Nephron progenitor cell (in vitro differentiated cells): ENCODE measurements around the gene C17orf50.

Experiments
- DNase-seq: peaks from one replicate; pipeline ENCODE4 v3.0.0; 2021
- H3K27ac Mint-ChIP-seq: 2 replicates; pipeline ENCODE4 v1.8.0; 2021; ENCODE audit warnings: mild to moderate bottlenecking, moderate library complexity, mixed read lengths
- H3K27me3 Mint-ChIP-seq: 2 replicates; pipeline ENCODE4 v1.8.0; 2021; ENCODE audit warnings: mild to moderate bottlenecking, low read depth, mixed read lengths; ENCODE audit not compliant: poor library complexity
- H3K36me3 Mint-ChIP-seq: 2 replicates; pipeline ENCODE4 v1.8.0; 2021; ENCODE audit warnings: low read depth, mixed read lengths
- H3K4me1 Mint-ChIP-seq: 2 replicates; pipeline ENCODE4 v1.8.0; 2021; ENCODE audit warnings: mixed read lengths
- H3K4me3 Mint-ChIP-seq: 2 replicates; pipeline ENCODE4 v1.8.0; 2021; ENCODE audit warnings: mild to moderate bottlenecking, moderate library complexity, mixed read lengths
- H3K9me3 Mint-ChIP-seq: 2 replicates; pipeline ENCODE4 v1.8.0; 2021; ENCODE audit warnings: mild to moderate bottlenecking, moderate library complexity, mixed read lengths
- CTCF ChIP-seq: fragments of 200-600 bp; sonication (generic); IDR thresholded peaks from 2 replicates; pipeline ENCODE4 v1.5.0; 2021; ENCODE audit warnings: antibody characterized with exemption

C17orf50 gene

GRCh38 chr17:35774499-35774898 is 13.8 kb downstream of the C17orf50 start:
- H3K36me3 Mint-ChIP-seq, result no peaks in the 10 kb centered on the region
- H3K4me3 Mint-ChIP-seq, result no peak overlapping the region
- TF ChIP-seq CTCF, result no peak
- DNase-seq, result no peak
- H3K27ac Mint-ChIP-seq, result peak overlapping the region; percentile 50
- H3K27me3 Mint-ChIP-seq, result peaks cover 25% of the 10 kb centered on the region
- peaks cover 26% of the 10 kb centered on the region for H3K4me1 Mint-ChIP-seq
- no peaks in the 10 kb centered on the region for H3K9me3 Mint-ChIP-seq

- Mint-ChIP-seq H3K36me3 (no peaks in the 10 kb centered on the region), H3K9me3 (no peaks in the 10 kb centered on the region), H3K4me1 (peaks cover 26% of the 10 kb centered on the region), H3K27ac (no peak overlapping the region), H3K4me3 (no peak overlapping the region), H3K27me3 (peaks cover 28% of the 10 kb centered on the region)
- no peak for DNase-seq
- no peak for TF ChIP-seq CTCF
Measured at GRCh38 chr17:35775039-35775438, 14.4 kb downstream of the C17orf50 start.

GRCh38 chr17:35775583-35775982 is 14.9 kb downstream of the C17orf50 start:
- Mint-ChIP-seq H3K27me3 (peaks cover 24% of the 10 kb centered on the region), H3K4me3 (no peak overlapping the region), H3K4me1 (peaks cover 26% of the 10 kb centered on the region), H3K27ac (no peak overlapping the region), H3K36me3 (no peaks in the 10 kb centered on the region), H3K9me3 (no peaks in the 10 kb centered on the region)
- no peak for TF ChIP-seq CTCF
- DNase-seq, result no peak

- Mint-ChIP-seq H3K27me3 (peaks cover 44% of the 10 kb centered on the region), H3K4me1 (peaks cover 19% of the 10 kb centered on the region), H3K4me3 (no peak overlapping the region), H3K9me3 (no peaks in the 10 kb centered on the region), H3K27ac (no peak overlapping the region), H3K36me3 (no peaks in the 10 kb centered on the region)
- DNase-seq, result no peak
- no peak for TF ChIP-seq CTCF
Measured at GRCh38 chr17:35778641-35779196, 18.0 kb downstream of the C17orf50 start.

GRCh38 chr17:35780950-35781349 is 20.3 kb downstream of the C17orf50 start:
- DNase-seq, result no peak
- H3K27ac Mint-ChIP-seq, result no peak overlapping the region
- no peaks in the 10 kb centered on the region for H3K36me3 Mint-ChIP-seq
- peaks cover 5% of the 10 kb centered on the region for H3K4me1 Mint-ChIP-seq
- no peak for TF ChIP-seq CTCF
- H3K9me3 Mint-ChIP-seq, result no peaks in the 10 kb centered on the region
- H3K27me3 Mint-ChIP-seq, result peaks cover 53% of the 10 kb centered on the region
- H3K4me3 Mint-ChIP-seq, result no peak overlapping the region

GRCh38 chr17:35784895-35785294 is 24.2 kb downstream of the C17orf50 start:
- Mint-ChIP-seq H3K4me3 (no peak overlapping the region), H3K27ac (no peak overlapping the region)
- no peak for DNase-seq

More at GRCh38 chr17:35784895-35785294, 24.2 kb downstream of the C17orf50 start:
- no peak for TF ChIP-seq CTCF
- Mint-ChIP-seq H3K36me3 (no peaks in the 10 kb centered on the region), H3K27me3 (peaks cover 63% of the 10 kb centered on the region), H3K4me1 (peaks cover 30% of the 10 kb centered on the region), H3K9me3 (no peaks in the 10 kb centered on the region)
